Stimulated activated CD4-positive, alpha-beta T cell treated with anti-CD3 and anti-CD28 coated beads, Interleukin-2, amount 100 ng/mL, for 24 hours (primary cell): ENCODE measurements around the gene TMEM132C.

Experiments
- DNase-seq, 2 donors: peaks; one replicate each; pipeline ENCODE4 v3.0.0-alpha.2; 2020

The TMEM132C gene

DNA sequence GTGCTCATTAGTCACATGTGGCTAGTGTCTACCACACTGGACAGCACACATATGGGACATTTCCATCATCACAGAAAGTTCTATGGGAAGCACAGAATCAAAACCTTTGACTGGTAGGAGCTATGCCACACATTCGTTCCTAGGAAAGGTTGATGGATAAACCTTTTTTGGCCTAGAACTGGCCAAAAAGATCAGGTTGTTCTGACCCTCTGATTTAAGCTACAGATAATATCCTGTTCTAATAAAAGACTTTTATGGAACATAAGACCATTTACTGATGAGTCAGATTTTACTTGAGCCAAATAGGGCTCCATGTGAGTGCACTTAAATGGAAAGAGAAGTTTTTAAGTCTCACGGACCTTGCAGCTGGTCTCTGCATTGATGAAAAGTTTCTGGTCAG is 413.6 kb downstream of the TMEM132C start:
- no peak for DNase-seq

DNA sequence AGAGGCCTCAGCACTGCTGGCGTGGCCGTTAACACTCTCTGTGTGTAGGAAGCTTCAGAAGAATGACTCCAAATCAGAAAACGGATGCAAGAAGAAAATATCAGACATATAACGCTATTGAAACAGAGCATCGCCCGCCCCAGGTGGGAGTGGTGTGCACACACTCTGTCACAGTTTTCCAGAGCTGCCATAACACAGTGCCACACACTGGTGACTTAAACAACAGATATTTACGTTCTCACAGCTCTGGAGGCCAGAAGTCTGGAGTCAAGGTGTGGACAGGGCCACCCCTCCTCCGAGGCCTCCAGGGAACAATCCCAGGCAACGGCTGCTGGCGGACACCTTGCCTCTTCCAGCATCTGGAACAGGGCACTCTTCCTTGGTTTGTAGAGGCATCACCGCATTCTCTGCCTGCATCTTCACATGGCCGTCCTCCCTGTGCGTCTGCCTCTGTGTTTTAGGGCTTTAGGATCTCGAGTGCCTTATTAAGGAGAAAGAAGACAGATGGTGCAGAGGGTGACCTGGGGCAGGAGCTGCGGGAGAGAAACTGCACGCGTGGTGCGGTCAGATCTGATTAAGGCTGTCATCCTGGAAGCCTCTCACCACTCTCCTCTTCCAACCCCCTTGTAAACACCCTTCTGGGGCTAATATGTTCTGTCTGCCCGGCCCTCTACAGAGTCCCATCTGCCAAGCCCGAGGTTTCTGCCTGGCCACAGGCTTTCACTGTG is 415.7 kb downstream of the TMEM132C start:
- DNase-seq: no peak

DNA sequence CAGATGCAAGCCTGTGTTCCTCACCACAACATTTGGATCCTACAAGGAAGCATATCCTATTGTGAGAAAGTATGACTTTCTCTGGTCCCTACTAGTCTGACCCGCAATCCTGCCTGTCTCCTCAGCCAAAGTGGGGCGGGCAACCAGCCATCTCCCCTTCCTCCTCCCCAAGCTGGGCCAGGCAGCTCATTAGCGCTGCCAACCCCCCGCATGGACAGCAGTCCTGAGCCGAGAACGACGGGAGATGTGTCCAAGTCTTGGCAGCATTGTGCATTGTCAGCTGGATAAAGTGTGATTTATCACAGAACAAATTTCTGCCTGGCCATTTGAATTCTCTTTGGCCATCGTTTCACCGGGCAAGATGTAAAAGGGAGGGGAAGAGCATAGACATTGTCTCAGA is 417.4 kb downstream of the TMEM132C start:
- no peak for DNase-seq

DNA sequence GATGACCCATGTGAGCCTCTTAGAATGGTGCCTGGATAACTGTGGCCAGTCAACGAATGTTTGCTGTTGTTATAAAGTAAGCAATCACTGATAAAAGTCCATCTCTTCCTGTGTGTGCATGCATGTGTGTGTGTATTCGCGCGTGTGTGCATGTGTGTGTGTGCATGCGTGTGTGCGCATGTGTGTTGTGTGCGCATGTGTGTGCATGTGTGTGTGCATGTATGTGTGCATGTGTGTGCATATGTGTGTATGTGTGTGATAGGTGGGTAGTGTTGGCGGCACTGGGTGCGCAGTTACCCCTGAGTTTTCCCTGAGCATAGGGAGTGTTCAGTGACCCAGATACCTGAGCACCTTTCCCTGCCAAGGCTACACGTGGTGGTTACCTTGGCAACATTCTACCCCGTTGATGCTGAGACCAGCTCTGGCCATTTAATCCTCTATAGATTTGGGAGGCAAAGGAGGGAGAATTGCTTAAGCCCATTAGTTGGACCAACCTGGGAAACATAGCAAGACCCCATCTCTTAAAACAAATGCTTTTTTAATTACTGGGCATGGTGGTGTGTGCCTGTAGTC is 419.0 kb downstream of the TMEM132C start:
- no peak for DNase-seq

DNA sequence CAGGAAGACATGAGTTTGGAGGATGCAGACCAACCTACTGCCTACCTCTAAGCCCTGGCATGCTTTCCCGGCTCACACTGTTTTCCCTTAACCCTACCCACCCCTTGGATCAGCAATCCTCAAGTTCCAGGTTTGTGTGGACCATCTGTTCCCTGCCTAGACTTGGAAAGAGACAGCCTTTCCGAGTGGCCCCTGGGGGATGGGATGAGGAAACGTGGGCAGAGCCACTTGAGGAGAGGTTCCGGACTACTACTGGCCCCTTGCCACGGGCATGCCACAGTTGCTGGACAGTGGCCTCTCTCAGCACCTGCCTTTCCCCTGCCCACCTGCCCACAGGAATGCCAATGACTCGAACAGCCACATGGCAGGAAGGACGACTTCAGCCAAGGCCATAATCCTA is 420.9 kb downstream of the TMEM132C start:
- DNase-seq: no peak

DNA sequence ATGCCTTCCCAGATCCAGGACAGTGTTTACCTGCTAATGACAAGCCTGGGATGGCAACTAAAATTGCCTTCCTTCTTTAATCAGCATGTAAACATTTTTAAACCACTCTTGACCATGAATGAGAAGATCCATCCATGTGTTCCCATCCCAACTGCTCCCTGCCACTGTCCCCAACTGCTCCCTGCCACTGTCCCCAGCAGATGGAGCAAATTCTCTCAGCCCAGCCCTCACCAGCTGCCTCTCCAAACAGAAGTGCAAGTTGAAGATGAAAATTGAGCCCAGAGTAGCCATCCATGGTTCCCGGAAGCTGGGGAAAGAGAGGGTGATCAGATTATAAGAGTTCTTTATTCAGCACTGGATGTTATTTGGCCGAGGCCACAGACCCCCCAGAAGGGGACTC is 423.7 kb downstream of the TMEM132C start:
- no peak for DNase-seq

DNA sequence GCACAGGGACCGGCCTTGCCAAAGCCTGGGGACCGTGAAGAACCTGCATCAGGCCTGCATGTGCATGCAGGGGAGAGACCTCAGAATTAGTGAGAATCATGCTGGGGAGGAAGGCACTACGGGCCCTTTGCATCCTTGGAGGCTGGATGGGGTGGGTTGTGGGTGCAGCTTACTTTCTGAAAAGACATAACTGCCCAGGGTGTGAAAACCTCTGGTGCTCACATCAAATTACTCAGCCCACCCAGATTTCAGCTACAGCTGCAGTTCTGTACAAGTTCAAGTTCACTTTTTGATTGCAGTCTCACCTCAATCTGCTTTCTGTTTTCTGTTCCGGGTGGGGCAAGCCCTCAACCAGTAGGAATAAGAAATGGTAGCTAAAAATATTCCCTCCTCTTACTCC is 426.1 kb downstream of the TMEM132C start:
- no peak for DNase-seq

DNA sequence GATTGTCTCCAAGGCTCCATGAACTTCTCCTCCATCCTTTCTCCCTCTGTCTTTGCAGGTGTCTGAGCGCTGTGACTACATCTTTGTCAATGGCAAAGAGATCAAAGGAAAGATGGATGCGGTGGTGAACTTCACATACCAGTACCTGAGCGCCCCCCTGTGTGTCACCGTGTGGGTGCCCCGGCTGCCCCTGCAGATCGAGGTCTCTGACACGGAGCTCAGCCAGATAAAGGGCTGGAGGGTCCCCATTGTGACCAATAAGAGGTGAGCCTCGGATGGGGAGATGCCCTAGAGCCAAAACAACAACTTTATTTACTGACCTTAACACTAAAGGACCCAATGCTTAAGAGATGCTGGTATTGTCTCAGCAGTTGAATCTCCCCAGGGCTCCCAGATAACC is 426.8 kb downstream of the TMEM132C start:
- DNase-seq: no peak

DNA sequence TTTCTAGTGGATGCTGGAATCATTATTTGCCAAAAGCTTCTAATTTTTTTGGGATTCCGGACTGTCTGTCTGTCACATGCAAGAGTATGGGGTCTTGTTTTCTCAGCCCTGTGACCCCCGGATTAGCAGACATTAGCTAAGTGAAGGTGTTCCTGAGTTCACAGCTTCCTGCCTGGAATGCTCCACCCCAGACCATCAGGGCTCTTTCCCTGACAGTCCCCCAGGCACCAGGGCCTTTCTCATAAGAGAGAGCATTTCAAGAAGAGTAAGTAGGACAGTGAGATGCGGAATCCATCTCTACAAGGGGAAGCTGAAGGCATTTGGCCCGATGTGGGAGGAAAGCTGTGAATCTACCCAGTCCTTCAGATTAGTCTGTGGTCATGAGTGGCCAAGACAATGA is 427.5 kb downstream of the TMEM132C start:
- DNase-seq: no peak

DNA sequence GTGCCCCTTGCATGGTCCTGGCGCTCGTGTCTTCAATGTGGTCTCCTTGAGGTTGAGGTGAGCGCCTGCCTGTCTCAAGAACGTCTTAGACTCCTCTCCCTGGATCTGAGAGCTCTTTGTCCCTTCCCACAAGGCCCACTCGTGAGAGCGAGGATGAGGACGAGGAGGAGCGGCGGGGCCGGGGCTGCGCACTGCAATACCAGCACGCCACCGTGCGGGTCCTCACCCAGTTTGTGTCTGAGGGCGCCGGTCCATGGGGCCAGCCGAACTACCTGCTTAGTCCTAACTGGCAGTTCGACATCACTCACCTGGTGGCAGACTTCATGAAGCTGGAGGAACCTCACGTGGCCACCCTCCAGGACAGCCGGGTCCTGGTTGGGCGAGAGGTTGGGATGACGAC is 428.7 kb downstream of the TMEM132C start:
- no peak for DNase-seq

DNA sequence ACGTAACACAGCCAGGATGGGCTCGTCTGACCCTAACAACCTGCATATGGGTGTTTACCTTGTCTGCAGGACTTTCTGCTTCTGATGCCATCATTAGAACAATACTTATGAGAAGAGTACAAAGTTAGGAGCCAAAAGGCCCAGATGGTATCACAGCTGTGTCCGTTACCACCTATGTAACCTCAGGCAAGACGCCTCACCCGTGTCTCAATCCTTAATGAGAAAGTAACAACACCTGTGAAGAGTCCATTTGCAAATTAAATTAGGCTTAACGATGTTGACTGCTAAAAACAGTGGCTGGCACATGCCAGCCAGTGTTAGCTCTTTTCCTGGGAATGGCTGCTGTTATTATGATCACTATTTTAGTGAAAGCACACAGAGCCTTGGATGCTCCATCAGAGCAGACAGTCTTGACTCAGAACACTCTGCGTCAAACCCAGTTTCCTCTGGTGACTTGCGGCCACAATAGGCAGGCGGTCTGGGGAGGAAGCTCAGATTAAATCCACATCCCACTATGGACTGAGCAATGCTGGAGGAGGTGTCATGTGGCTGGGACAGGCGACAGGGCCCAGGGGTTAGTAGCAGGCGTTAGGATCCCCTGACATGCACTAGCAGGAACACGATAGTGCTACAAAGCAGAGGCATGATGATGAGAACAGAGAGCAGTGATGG is 431.5 kb downstream of the TMEM132C start:
- DNase-seq: no peak

DNA sequence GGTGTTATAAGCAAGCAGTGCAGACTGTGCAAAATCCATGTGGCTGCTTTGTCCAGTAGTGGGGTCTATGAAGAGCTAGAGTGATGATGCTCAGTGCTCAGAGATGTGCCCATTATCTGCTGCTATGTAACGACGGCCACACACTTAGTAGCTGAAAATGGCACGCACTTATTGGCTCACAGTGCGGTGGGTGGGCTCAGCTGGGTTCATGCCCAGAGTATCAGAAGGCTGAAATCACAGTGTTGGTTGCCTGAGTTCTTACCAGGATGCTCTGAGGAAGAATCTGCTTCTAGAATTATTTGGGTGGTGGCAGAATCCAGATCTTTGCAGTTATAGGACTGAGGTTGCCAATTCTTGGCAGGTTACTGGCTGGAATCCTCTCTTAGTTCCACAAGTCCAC is 432.1 kb downstream of the TMEM132C start:
- DNase-seq: no peak

DNA sequence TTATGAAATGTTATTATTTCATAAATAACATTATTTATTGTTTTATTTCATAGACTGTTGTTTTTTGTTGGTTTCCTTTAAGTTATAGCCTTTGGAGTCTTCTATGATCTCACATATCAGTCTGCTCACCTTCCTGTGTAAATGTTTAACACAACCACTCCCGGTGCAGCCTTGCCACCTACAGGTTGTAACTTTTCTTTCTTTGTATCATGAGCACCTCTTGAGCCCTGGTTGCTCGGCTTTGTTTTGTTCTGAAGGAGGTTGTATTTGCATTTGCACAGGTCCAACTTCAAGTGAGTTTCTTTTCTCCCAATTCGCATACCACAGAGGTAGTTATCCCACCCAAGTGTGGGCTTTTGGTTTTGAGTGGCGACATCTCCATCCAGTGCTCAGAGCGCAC is 435.4 kb downstream of the TMEM132C start:
- DNase-seq: no peak

DNA sequence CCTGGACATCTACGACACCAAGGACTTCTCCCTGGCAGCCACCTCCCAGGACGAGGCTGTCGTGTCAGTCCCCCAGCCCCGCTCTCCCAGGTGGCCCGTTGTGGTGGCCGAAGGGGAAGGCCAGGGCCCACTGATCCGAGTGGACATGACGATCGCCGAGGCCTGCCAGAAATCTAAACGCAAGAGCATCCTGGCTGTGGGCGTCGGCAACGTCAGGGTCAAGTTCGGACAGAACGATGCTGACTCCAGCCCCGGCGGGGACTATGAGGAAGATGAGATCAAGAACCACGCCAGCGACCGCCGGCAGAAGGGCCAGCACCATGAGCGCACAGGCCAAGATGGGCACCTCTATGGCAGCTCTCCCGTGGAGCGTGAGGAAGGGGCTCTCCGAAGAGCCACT is 438.2 kb downstream of the TMEM132C start:
- DNase-seq: no peak

DNA sequence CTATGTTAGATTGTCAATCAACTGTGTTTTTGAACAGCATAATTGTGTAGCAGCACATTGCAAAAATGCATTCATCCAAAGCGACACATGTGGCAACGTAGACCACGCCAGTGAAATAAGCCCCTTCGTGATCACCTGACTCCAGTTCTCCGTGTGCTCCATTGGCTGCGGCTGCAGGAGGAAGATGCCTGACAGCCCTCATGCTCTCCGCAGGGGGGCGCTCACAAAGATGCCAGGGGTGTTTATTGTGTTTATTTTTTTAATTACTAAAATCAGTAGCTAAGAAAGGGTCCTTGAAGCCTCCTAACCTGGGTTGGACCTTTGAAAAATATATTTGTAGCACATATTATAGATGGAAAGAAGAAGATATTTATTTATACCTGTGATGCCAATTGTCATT is 440.5 kb downstream of the TMEM132C start:
- DNase-seq: no peak

DNA sequence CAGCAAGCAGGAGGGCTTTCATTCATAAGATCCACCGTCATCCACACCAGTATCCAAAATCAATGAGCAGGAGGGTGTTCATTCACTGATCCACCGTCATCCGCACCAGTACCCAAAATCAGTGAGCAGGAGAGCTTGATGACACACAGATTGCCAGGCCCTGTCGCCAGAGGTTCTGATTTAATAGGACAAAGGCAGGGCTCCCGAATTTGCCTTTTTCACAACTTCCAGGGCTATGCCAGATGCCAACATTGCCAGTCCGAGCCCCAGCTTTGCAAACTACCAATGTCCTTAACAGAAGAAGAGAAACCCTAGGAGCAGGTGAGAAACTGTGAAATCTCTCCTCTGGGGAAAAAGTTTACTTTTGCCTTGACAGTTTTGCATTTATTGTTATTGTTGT is 441.8 kb downstream of the TMEM132C start:
- no peak for DNase-seq

DNA sequence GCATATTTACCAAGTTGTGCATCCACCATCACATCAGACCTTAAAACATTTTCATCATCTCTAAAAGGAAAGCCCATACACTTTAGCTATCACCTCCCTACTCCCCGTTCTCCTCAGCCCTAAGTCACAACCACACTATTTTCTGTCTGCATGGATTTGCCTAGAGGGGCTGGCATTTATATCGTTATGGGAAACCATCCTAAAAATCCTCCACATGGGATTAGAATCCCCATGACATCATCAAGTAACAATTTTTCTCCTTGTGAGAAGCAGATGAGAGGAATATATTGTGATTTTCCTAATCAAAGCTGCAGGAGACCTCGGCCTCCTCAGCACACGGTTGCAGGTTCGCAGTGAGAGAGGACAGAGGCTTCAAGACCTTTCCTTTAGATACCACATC is 442.7 kb downstream of the TMEM132C start:
- DNase-seq: no peak

DNA sequence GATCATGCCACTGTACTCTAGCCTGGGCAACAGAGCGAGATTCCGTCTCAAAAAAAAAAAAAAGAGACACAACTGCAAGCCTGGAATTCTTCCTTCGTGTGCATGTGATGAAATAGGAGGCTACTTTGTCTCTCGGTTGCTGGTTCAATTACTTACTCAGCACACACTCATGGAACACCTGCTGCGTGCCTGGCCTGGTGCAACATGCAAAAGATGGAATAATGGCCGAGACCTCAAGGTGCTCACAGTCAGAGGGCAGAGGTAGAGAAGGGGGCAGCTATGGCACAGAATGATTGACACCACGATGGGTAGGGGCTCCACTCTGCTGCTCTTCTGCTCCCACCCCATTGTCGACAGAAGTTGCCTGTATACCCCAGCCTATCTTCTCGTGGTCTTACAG is 444.5 kb downstream of the TMEM132C start:
- no peak for DNase-seq

DNA sequence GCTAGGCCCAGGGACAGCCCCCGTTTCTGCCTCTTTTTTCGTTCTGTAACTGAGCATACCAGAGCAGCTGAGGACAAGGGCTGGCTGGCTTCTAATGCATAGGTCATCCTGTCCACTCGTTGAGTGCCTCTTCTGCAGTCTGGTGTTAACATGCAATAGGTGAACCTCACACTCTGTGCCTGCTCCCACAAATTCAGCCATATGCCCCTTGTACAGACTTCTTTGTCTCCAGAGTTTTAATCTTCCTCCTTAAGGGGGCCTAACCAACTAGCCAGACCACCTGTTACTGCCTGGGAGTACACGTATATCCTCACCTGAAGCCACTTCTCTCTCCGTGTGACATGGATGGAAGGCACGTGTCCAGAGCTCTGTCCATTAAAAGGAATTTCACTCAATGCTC is 445.7 kb downstream of the TMEM132C start:
- no peak for DNase-seq

DNA sequence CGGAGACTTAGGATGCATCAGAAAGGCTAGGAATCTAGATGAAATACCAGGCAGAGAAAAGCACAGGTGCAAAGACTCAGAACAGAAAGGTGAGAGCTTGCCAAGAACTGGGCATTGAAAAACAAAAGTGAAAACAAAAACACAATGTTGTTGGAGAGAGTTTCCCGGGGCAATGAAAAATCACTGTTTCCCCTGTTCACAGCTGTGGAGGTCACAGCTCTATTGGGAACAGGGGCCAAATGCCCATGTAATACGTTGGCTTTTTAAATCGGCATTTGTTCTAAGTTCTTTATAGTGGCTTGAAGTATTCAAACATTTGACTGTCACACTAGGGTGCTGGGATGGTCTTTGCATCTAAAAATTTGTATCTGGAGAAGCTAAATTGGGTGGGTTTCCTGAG is 448.5 kb downstream of the TMEM132C start:
- no peak for DNase-seq

DNA sequence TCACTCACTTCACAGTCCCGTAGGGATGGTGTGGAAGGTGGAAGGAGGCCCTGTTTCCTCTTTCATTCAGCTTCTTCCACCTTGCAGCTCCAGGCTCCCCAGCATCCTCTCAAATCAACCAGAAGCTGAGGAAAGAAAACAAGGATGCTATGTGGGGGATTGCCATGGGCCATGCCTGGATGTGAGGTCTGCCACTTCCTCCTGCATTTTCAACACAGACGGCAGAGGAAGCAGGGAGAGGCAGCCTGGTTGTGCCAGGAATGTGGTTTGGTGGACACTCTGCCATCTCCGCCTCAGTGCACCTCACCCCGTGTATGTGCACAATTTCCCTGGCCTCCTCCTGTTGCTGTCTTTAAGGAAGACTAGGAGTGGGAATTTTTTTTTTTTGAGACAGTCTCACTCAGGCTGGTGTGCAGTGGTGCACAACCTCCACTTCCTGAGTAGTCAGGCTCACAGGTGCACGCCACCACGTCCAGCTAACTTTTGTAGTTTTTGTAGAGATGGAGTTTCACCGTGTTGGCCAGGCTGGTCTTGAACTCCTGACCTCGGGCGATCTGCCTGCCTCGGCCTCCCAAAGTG is 457.6 kb downstream of the TMEM132C start:
- DNase-seq: no peak

DNA sequence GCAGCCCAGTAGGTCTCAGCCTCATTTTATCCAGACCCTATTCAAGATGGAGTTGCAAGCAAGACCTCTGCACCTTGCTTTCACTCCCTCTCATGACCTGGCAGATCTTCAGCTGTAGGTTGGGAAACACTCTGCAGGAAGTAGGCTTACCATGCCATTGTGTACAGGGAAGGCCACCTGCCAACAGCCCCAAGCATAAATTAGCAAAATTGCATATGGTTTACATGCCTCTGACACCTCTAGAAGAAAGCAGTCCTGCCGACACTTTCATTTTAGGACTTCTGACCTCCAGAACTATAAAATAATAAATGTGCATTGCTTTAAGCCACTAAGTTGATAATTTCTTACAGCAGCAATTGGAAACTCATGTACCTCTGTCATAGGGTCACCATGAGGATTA is 459.9 kb downstream of the TMEM132C start:
- DNase-seq: no peak

DNA sequence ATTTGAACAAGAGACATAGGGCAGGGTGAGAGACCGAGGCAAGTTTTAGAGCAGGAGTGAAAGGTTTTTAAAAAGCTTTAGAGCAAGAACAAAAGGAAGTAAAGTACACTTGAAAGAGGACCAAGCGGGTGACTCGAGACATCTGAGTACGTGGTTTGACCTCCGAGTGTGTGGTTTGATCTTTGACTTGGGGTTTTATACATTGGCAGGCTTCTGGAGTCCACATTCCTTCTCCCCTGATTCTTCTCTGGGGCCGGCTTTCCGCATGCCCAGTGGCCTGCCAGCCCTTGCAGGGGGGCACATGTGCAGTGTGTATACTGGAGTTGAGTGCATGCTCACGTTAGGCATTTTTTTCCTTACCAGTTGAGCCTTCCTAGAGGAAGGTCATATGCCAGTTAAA is 460.5 kb downstream of the TMEM132C start:
- DNase-seq: no peak

DNA sequence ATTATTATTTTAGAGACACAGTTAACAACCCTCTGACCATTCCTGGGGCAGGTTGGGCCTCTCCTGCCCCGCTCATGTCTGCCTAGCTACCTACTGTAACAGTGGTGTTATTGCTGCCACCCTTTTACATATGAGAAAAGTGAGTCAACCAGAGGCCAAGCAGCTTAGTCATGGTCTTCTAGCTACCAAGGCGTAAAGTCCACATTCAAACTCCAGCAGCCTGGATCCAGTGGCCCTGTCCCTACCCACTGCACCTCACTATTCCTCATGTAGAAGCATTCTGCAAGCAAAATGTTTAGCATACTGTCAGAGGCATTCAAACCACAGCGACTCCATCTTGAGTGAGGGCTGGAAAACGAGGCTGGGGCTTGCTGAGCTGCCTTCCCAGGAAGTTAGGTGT is 461.0 kb downstream of the TMEM132C start:
- no peak for DNase-seq
